ENCODE results near the gene DDX20. TPM values are rescaled to one million over a fixed set of nuclear protein-coding genes. Genes with fewer than 3 reads are reported as not detected.

Gene DDX20
- total and polyA plus RNA-seq, 2 of the 8 experiments (the other 6 are each of a cell fraction or from before 2014, with no cell fraction given): 7.5 to 24.7 TPM

- Histone ChIP-seq H3K4ac (replicated peaks; ENCODE audit: insufficient read length, low read depth, low read length) (no peak overlapping the region), H2BK20ac (ENCODE audit: low read length) (no peak overlapping the region), H3K14ac (ENCODE audit: insufficient read length) (no peak overlapping the region), H3K18ac (ENCODE audit: extremely low read depth, low read length) (no peak overlapping the region), H2BK12ac (ENCODE audit: low read depth, low read length) (peak overlapping the region; percentile 13), H2BK5ac (ENCODE audit: low read depth, low read length) (peak overlapping the region; percentile 3; the same call in 1 of the 2 replicates), H3K56ac (replicated peaks; ENCODE audit: insufficient read length, low read depth, low read length) (no peak overlapping the region), H3K27ac (ENCODE audit: low read depth, low read length) (no peak overlapping the region), H4K91ac (replicated peaks; ENCODE audit: insufficient read length, low read length) (no peak overlapping the region), H4K5ac (ENCODE audit: insufficient read length, low read depth, low read length) (no peak overlapping the region), H3K9ac (replicated peaks in 1 of 4; ENCODE audit: extremely low read depth in 1 of 4, low read depth in 3 of 4, low read length in 3 of 4) (no peak overlapping the region), H2AFZ (ENCODE audit: low read length) (no peak overlapping the region), H2BK120ac (replicated peaks; ENCODE audit: low read depth, low read length) (no peak overlapping the region), H3K9me3 (ENCODE audit: insufficient read depth in 2 of 2, low read depth in 1 of 2, low read length in 1 of 2) (no peaks in the 10 kb centered on the region), H3K27me3 (replicated peaks in 1 of 4; ENCODE audit: control insufficient read depth in 3 of 4, extremely low read depth in 1 of 4, insufficient read depth in 3 of 4, low read length in 3 of 4) (no peaks in the 10 kb centered on the region), H4K20me1 (replicated peaks in 1 of 2; ENCODE audit: control insufficient read depth in 1 of 2, insufficient read depth in 2 of 2, low read length in 2 of 2) (no peaks in the 10 kb centered on the region), H3K79me1 (ENCODE audit: low read depth, low read length) (no peaks in the 10 kb centered on the region), H2BK15ac (ENCODE audit: low read length) (no peak overlapping the region), H3K79me2 (ENCODE audit: control insufficient read depth in 1 of 2, insufficient read depth in 2 of 2, low read length in 2 of 2) (no peaks in the 10 kb centered on the region), H4K8ac (ENCODE audit: extremely low read depth, insufficient read depth, low read length) (no peak overlapping the region), H3K23me2 (ENCODE audit: low read depth, low read length) (peaks cover 4% of the 10 kb centered on the region; the same call in 1 of the 2 replicates), H3K23ac (ENCODE audit: insufficient read length) (no peak overlapping the region), H3K4me1 (replicated peaks in 1 of 4; ENCODE audit: control insufficient read depth in 3 of 4, insufficient read depth in 4 of 4, low read length in 3 of 4) (peaks cover 0 to 3% (median 3%) of the 10 kb centered on the region in 4 experiments; a peak in 3 of 7 replicates), H2AK5ac (ENCODE audit: low read depth, low read length) (peak overlapping the region; percentile 25), H3K4me2 (ENCODE audit: insufficient read depth in 1 of 2, low read depth in 2 of 2, low read length in 2 of 2) (no peak overlapping the region), H3K4me3 (ENCODE audit: extremely low read depth in 1 of 4, insufficient read depth in 2 of 4, low read depth in 3 of 4, low read length in 4 of 4) (no peak overlapping the region), H3K36me3 (ENCODE audit: control insufficient read depth in 2 of 4, insufficient read depth in 4 of 4, low read length in 3 of 4) (no peaks in the 10 kb centered on the region)
- TF ChIP-seq, protein P1, sequence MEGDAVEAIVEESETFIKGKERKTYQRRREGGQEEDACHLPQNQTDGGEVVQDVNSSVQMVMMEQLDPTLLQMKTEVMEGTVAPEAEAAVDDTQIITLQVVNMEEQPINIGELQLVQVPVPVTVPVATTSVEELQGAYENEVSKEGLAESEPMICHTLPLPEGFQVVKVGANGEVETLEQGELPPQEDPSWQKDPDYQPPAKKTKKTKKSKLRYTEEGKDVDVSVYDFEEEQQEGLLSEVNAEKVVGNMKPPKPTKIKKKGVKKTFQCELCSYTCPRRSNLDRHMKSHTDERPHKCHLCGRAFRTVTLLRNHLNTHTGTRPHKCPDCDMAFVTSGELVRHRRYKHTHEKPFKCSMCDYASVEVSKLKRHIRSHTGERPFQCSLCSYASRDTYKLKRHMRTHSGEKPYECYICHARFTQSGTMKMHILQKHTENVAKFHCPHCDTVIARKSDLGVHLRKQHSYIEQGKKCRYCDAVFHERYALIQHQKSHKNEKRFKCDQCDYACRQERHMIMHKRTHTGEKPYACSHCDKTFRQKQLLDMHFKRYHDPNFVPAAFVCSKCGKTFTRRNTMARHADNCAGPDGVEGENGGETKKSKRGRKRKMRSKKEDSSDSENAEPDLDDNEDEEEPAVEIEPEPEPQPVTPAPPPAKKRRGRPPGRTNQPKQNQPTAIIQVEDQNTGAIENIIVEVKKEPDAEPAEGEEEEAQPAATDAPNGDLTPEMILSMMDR (IDR thresholded peaks at IDR 0.05; ENCODE audit: control extremely low read depth in 1 of 3, insufficient read depth in 1 of 3, low read depth in 1 of 3, low read length in 3 of 3): no peak
- TF ChIP-seq MAX (IDR thresholded peaks at IDR 0.05) (no peak), MAFK (IDR thresholded peaks at IDR 0.05; ENCODE audit: low read depth, low read length) (no peak), RBBP5 (IDR thresholded peaks at IDR 0.05; ENCODE audit: borderline replicate concordance, low read depth, low read length) (no peak), FOSL1 (IDR thresholded peaks at IDR 0.05; ENCODE audit: insufficient read depth, low read depth, low read length) (no peak), NANOG (IDR thresholded peaks at IDR 0.05; ENCODE audit: insufficient read depth, low read depth, low read length, poor library complexity, severe bottlenecking) (no peak), BRCA1 (IDR thresholded peaks at IDR 0.05; ENCODE audit: low read depth, low read length) (no peak)
- CTCF ChIA-PET (ENCODE audit: partially characterized antibody): interaction anchor here (0.6 to 2.2 kb wide), 3 partner anchors 8 to 87 kb away, joined by 3 to 8 read pairs (median 7); no protein-coding TSS in a partner anchor
- no peak for DNase-seq (ENCODE audit: low read depth in 1 of 2, low spot score in 2 of 2)
- 85% methylated on average over 1 of the region's 1 CpG; no CpG with 5 or more reads in 1 of the 2 experiments for WGBS, 2 experiments (ENCODE audit: extremely low coverage in 1 of 2, insufficient coverage in 1 of 2, insufficient read length in 1 of 2, insufficient replicate concordance in 2 of 2, low coverage in 1 of 2, low lambda C conversion rate in 2 of 2, missing lambda C conversion rate in 1 of 2)
- no peak for FAIRE-seq
- POLR2A ChIA-PET (ENCODE audit: partially characterized antibody): interaction anchor here (0.9 kb wide), 1 partner anchor 14 kb away, joined by 3 read pairs; no protein-coding TSS in a partner anchor
Observed at GRCh38 chr1:111777301-111777700, 21.6 kb downstream of the DDX20 start.
